H1 (cell line): Measurements from ENCODE around the gene TBX2. TPM values are rescaled to one million over a fixed set of nuclear protein-coding genes. Genes with fewer than 3 reads are reported as not detected.
A peak's percentile ranks its signal among the peaks of the same experiment; 100 is the strongest.

ENCODE experiments used
- CTCF ChIA-PET: fragments of 300-600 bp; sonication (Branson Sonifier 250); formaldehyde crosslinking; loops from one replicate; lab custom pipeline; 2021; ENCODE audit not compliant: partially characterized antibody; lab: Charles Lee
- POLR2A ChIA-PET: fragments of 300-600 bp; sonication (Branson Sonifier 250); formaldehyde crosslinking; loops from one replicate; lab custom pipeline; 2021; ENCODE audit warnings: inconsistent platforms; ENCODE audit not compliant: partially characterized antibody; lab: Charles Lee
- DNase-seq, 2 experiments: peaks; one replicate each; pipeline versions ENCODE4 v3.0.0 to v3.0.0-alpha.2; 2010 to 2022; ENCODE audit warnings: low spot score in 2 of 2, low read depth in 1 of 2, mixed read lengths in 1 of 2
- FAIRE-seq: peaks from 2 replicates; lab custom pipeline; 2011; peaks lifted over from hg19 to GRCh38; lab: Jason Lieb, UNC
- H2AFZ ChIP-seq: 2 replicates; pipeline ENCODE4 v1.8.1; 2012; ENCODE audit warnings: low read length, inconsistent platforms
- H2AK5ac ChIP-seq: 2 replicates; pipeline ENCODE4 v1.6.1; 2013; ENCODE audit warnings: low read depth, low read length
- H2BK120ac ChIP-seq: replicated peaks from 2 replicates; pipeline ENCODE3; 2013; ENCODE audit warnings: low read depth, low read length, inconsistent platforms
- H2BK12ac ChIP-seq: 2 replicates; pipeline ENCODE4 v1.6.1; 2013; ENCODE audit warnings: low read depth, low read length
- H2BK15ac ChIP-seq: 2 replicates; pipeline ENCODE4 v1.6.1; 2013; ENCODE audit warnings: low read length
- H2BK20ac ChIP-seq: 2 replicates; pipeline ENCODE4 v1.6.1; 2013; ENCODE audit warnings: low read length
- H2BK5ac ChIP-seq: 2 replicates; pipeline ENCODE4 v1.6.1; 2013; ENCODE audit warnings: low read depth, low read length
- H3K14ac ChIP-seq: 2 replicates; pipeline ENCODE4 v1.6.1; 2013; ENCODE audit warnings: inconsistent platforms; ENCODE audit not compliant: insufficient read length
- H3K18ac ChIP-seq: 2 replicates; pipeline ENCODE4 v1.6.1; 2013; ENCODE audit warnings: low read length; ENCODE audit errors: extremely low read depth
- H3K23ac ChIP-seq: 2 replicates; pipeline ENCODE4 v1.6.1; 2013; ENCODE audit warnings: inconsistent platforms; ENCODE audit not compliant: insufficient read length
- H3K23me2 ChIP-seq: 2 replicates; pipeline ENCODE4 v1.6.1; 2013; ENCODE audit warnings: low read depth, low read length
- H3K27ac ChIP-seq: 2 replicates; pipeline ENCODE4 v1.6.1; 2011; ENCODE audit warnings: low read depth, low read length, inconsistent platforms
- H3K27me3 ChIP-seq, 4 experiments: replicated peaks in 1 of 4; 1 replicate in 1 of 4; 2 replicates in 3 of 4; pipeline versions ENCODE4 v1.6.1 to v1.8.1; 2011 to 2013; ENCODE audit warnings: low read length in 3 of 4, mild to moderate bottlenecking in 3 of 4, inconsistent platforms in 2 of 4, mixed read lengths in 2 of 4, moderate library complexity in 1 of 4; ENCODE audit not compliant: control insufficient read depth in 3 of 4, insufficient read depth in 3 of 4; ENCODE audit errors: extremely low read depth in 1 of 4
- H3K36me3 ChIP-seq, 4 experiments: 2 replicates each; pipeline versions ENCODE4 v1.6.1 to v1.8.1; 2011 to 2013; ENCODE audit warnings: mild to moderate bottlenecking in 4 of 4, low read length in 3 of 4, moderate library complexity in 2 of 4, control low read depth in 1 of 4, inconsistent platforms in 1 of 4; ENCODE audit not compliant: insufficient read depth in 4 of 4, control insufficient read depth in 2 of 4
- H3K4ac ChIP-seq: replicated peaks from 2 replicates; pipeline ENCODE3; 2013; ENCODE audit warnings: low read length, low read depth, mixed read lengths, inconsistent platforms; ENCODE audit not compliant: insufficient read length
- H3K4me1 ChIP-seq, 4 experiments: replicated peaks in 1 of 4; 1 replicate in 1 of 4; 2 replicates in 3 of 4; pipeline versions ENCODE4 v1.6.1 to v1.8.1; 2011 to 2013; ENCODE audit warnings: low read length in 3 of 4, inconsistent platforms in 2 of 4, mixed read lengths in 1 of 4; ENCODE audit not compliant: insufficient read depth in 4 of 4, control insufficient read depth in 3 of 4
- H3K4me2 ChIP-seq, 2 experiments: 2 replicates each; pipeline versions ENCODE4 v1.6.1 to v1.8.1; 2011 to 2013; ENCODE audit warnings: low read depth in 2 of 2, low read length in 2 of 2, control low read depth in 1 of 2, inconsistent platforms in 1 of 2, mild to moderate bottlenecking in 1 of 2; ENCODE audit not compliant: insufficient read depth in 1 of 2
- H3K4me3 ChIP-seq, 4 experiments: fragments of 200-600, 300-600 bp in 1 of 4; sonication (generic), shearing (Covaris generic), sonication (Bioruptor Twin) in 1 of 4; 2 replicates each; pipeline versions ENCODE4 v1.5.1 to v1.8.1; 2011 to 2016; ENCODE audit warnings: low read length in 4 of 4, low read depth in 3 of 4, control low read depth in 2 of 4, inconsistent platforms in 2 of 4, mild to moderate bottlenecking in 2 of 4, mixed read lengths in 1 of 4, moderate library complexity in 1 of 4; ENCODE audit not compliant: insufficient read depth in 2 of 4; ENCODE audit errors: extremely low read depth in 1 of 4
- H3K56ac ChIP-seq: replicated peaks from 2 replicates; pipeline ENCODE3; 2013; ENCODE audit warnings: low read depth, mild to moderate bottlenecking, mixed read lengths, low read length, inconsistent platforms; ENCODE audit not compliant: insufficient read length
- H3K79me1 ChIP-seq: 2 replicates; pipeline ENCODE4 v1.6.1; 2013; ENCODE audit warnings: low read depth, low read length, control low read depth
- H3K79me2 ChIP-seq, 2 experiments: 2 replicates each; pipeline versions ENCODE4 v1.6.1 to v1.8.1; 2012 to 2013; ENCODE audit warnings: low read length in 2 of 2, mild to moderate bottlenecking in 2 of 2, inconsistent platforms in 1 of 2; ENCODE audit not compliant: insufficient read depth in 2 of 2, control insufficient read depth in 1 of 2
- H3K9ac ChIP-seq, 4 experiments: replicated peaks in 1 of 4; 1 replicate in 1 of 4; 2 replicates in 3 of 4; pipeline versions ENCODE4 v1.6.1 to v1.8.1; 2011 to 2013; ENCODE audit warnings: low read depth in 3 of 4, low read length in 3 of 4, control low read depth in 2 of 4, mild to moderate bottlenecking in 2 of 4, moderate library complexity in 2 of 4, inconsistent platforms in 1 of 4; ENCODE audit errors: extremely low read depth in 1 of 4
- H3K9me3 ChIP-seq, 2 experiments: 2 replicates each; pipeline versions ENCODE4 v1.6.1 to v1.8.1; 2012 to 2013; ENCODE audit warnings: mild to moderate bottlenecking in 2 of 2, moderate library complexity in 2 of 2, control low read depth in 1 of 2, inconsistent platforms in 1 of 2, low read depth in 1 of 2, low read length in 1 of 2, mixed read lengths in 1 of 2; ENCODE audit not compliant: insufficient read depth in 2 of 2
- H4K20me1 ChIP-seq, 2 experiments: replicated peaks in 1 of 2; 2 replicates each; pipeline versions ENCODE3 to v1.8.1; 2011 to 2013; ENCODE audit warnings: inconsistent platforms in 2 of 2, low read length in 2 of 2, mild to moderate bottlenecking in 1 of 2; ENCODE audit not compliant: insufficient read depth in 2 of 2, control insufficient read depth in 1 of 2
- H4K5ac ChIP-seq: 2 replicates; pipeline ENCODE4 v1.6.1; 2013; ENCODE audit warnings: low read length, low read depth, mixed read lengths, inconsistent platforms; ENCODE audit not compliant: insufficient read length
- H4K8ac ChIP-seq: 2 replicates; pipeline ENCODE4 v1.8.0; 2013; ENCODE audit warnings: mild to moderate bottlenecking, moderate library complexity, low read length, inconsistent platforms; ENCODE audit not compliant: insufficient read depth; ENCODE audit errors: extremely low read depth
- H4K91ac ChIP-seq: replicated peaks from 2 replicates; pipeline ENCODE3; 2013; ENCODE audit warnings: low read length, mixed read lengths, inconsistent platforms; ENCODE audit not compliant: insufficient read length
- CBX8 ChIP-seq: fragments of 300-800, 300-1000 bp; sonication (generic); IDR thresholded peaks from 2 replicates; pipeline ENCODE4 v1.7.1; 2016; ENCODE audit warnings: low read depth, low read length, borderline replicate concordance
- EGR1 ChIP-seq: IDR thresholded peaks from 2 replicates; pipeline ENCODE4 v1.6.1; 2011; ENCODE audit warnings: low read depth, low read length, borderline replicate concordance
- EZH2 ChIP-seq: fragments of 200-600 bp; sonication (generic); IDR thresholded peaks from 2 replicates; pipeline ENCODE4 v1.7.1; 2012; ENCODE audit warnings: low read depth, mild to moderate bottlenecking, moderate library complexity, low read length, inconsistent platforms; ENCODE audit not compliant: severe bottlenecking
- GABPA ChIP-seq: IDR thresholded peaks from 2 replicates; pipeline ENCODE4 v1.6.1; 2011; ENCODE audit warnings: mild to moderate bottlenecking, low read length, moderate library complexity, borderline replicate concordance; ENCODE audit not compliant: insufficient read depth
- KDM5A ChIP-seq: fragments of 200-600 bp; IDR thresholded peaks from 2 replicates; pipeline ENCODE4 v1.7.1; 2012; ENCODE audit warnings: mild to moderate bottlenecking, low read length, inconsistent platforms, mixed read lengths
- MAFK ChIP-seq: IDR thresholded peaks from 2 replicates; pipeline ENCODE4 v1.6.1; 2012; ENCODE audit warnings: low read depth, mild to moderate bottlenecking, improper control_type of control experiment, low read length
- POLR2A ChIP-seq, 2 experiments: IDR thresholded peaks; 1 replicate in 1 of 2; 2 replicates in 1 of 2; pipeline ENCODE4 v1.6.1; 2011; ENCODE audit warnings: low read depth in 2 of 2, low read length in 2 of 2, mild to moderate bottlenecking in 2 of 2; ENCODE audit errors: control extremely low read depth in 1 of 2
- RNF2 ChIP-seq: fragments of 200-900, 300-1000 bp; sonication (generic); IDR thresholded peaks from 2 replicates; pipeline ENCODE4 v1.7.1; 2016; ENCODE audit warnings: borderline replicate concordance, low read depth, mild to moderate bottlenecking, antibody characterized with exemption, low read length; ENCODE audit not compliant: poor library complexity, severe bottlenecking; ENCODE audit errors: missing control alignments
- USF2 ChIP-seq: IDR thresholded peaks from 2 replicates; pipeline ENCODE4 v1.6.1; 2011; ENCODE audit warnings: low read length, improper control_type of control experiment
- ZNF274 ChIP-seq: IDR thresholded peaks from 2 replicates; pipeline ENCODE4 v1.7.0; 2012; ENCODE audit warnings: low read length, borderline replicate concordance; ENCODE audit errors: extremely low read depth
- WGBS, 2 experiments: shearing (Covaris generic) in 1 of 2; methylation state at CpG; one replicate each; pipeline versions ENCODE4 v1.1.6 to v1.1.7; 2013 to 2015; ENCODE audit warnings: low lambda C conversion rate in 2 of 2, mixed read lengths in 2 of 2, inconsistent platforms in 1 of 2, low coverage in 1 of 2, missing lambda C conversion rate in 1 of 2; ENCODE audit not compliant: insufficient replicate concordance in 2 of 2, insufficient coverage in 1 of 2, insufficient read length in 1 of 2; ENCODE audit errors: extremely low coverage in 1 of 2, missing lambda C conversion rate in 1 of 2; 5-methylcytosine and 5-hydroxymethylcytosine counted together
- polyA plus RNA-seq, 7 experiments: library from polyadenylated mRNA; depleted of rRNA in 3 of 7; stranded (reverse) in 5 of 7; unstranded in 2 of 7; fragments of >200 nt in 5 of 7; fragments of 200-250 nt in 2 of 7; gene quantifications; 1 replicate in 5 of 7; 2 replicates in 1 of 7; 4 replicates in 1 of 7; pipeline versions ENCODE4 v1.2.1 to v1.2.3, GENCODE V29; 2011 to 2013; ENCODE audit warnings: missing spikeins in 2 of 7, mixed read lengths in 2 of 7
- total RNA-seq: library from RNA; stranded (reverse); fragmentation: NEBNext Ultra II Directional; extraction: Animal tissue kit (Norgen Biotek cat#: 25700); gene quantifications from 2 replicates; pipeline ENCODE4 v1.2.1, GENCODE V29; 2021

TBX2 gene
- total and polyA plus RNA-seq, 2 of the 8 experiments (the other 6 are each of a cell fraction or from before 2014, with no cell fraction given), result not detected

GRCh38 chr17:61400717-61401388 is 1.2 kb downstream of the TBX2 start:
- Histone ChIP-seq H2BK15ac (no peak overlapping the region), H3K9me3 (no peaks in the 10 kb centered on the region), H4K91ac (no peak overlapping the region), H3K23me2 (peaks cover 2% of the 10 kb centered on the region; the same call in 1 of the 2 replicates), H3K23ac (no peak overlapping the region), H2BK20ac (no peak overlapping the region), H2BK120ac (no peak overlapping the region), H2BK5ac (no peak overlapping the region), H2AFZ (no peak overlapping the region), H3K14ac (no peak overlapping the region), H3K27me3 (peaks cover 99 to 100% (median 100%) of the 10 kb centered on the region in 4 experiments), H3K79me2 (no peaks in the 10 kb centered on the region), H4K20me1 (peaks cover 31 to 45% of the 10 kb centered on the region in 2 experiments), H3K36me3 (peaks cover 0 to 21% (median 0%) of the 10 kb centered on the region in 4 experiments; a peak in 1 of 8 replicates), H3K56ac (no peak overlapping the region), H2AK5ac (no peak overlapping the region), H3K27ac (no peak overlapping the region), H2BK12ac (0 out of 2 replicates have a peak overlapping the region, but pooled peaks have one; percentile 87), H3K4me1 (peaks cover 0 to 51% (median 34%) of the 10 kb centered on the region in 4 experiments; a peak in 6 of 7 replicates), H4K8ac (no peak overlapping the region), H3K4ac (no peak overlapping the region), H3K79me1 (no peaks in the 10 kb centered on the region), H3K4me2 (peak overlapping the region; percentile 33 to 59; a peak in 2 of 4 replicates)
- 13% methylated on average over 26 of the region's 45 CpGs; no CpG with 5 or more reads in 1 of the 2 experiments for WGBS, 2 experiments
- FAIRE-seq (no peak), DNase-seq (no peak)
- POLR2A ChIA-PET, result no interaction called here
- TF ChIP-seq EGR1, result no peak
- TF ChIP-seq KDM5A, result no peak
- no peak for TF ChIP-seq GABPA
- TF ChIP-seq ZNF274, result no peak
- peak; percentile 96 for TF ChIP-seq CBX8
- no peak for TF ChIP-seq MAFK
- no peak for TF ChIP-seq POLR2A (IDR thresholded peaks at IDR 0.05; ENCODE audit: control extremely low read depth in 1 of 2, low read depth in 2 of 2, low read length in 2 of 2)
- no peak for TF ChIP-seq USF2
- TF ChIP-seq RNF2, result peak; percentile 100
- peak; percentile 100 for TF ChIP-seq EZH2
- TF ChIP-seq, all 59 proteins: peak for 3
- no peak overlapping the region for H4K5ac ChIP-seq
- H3K4me3 ChIP-seq, result no peak overlapping the region
- no peak overlapping the region for H3K18ac ChIP-seq
- CTCF ChIA-PET, result interaction anchor here (0.8 to 3.5 kb wide), 5 partner anchors 12 to 429 kb away, joined by 3 to 12 read pairs (median 5); no protein-coding TSS in a partner anchor
- H3K9ac ChIP-seq, result no peak overlapping the region
